ENCODE measurements around the gene OR2W1.

OR2W1 gene

DNA sequence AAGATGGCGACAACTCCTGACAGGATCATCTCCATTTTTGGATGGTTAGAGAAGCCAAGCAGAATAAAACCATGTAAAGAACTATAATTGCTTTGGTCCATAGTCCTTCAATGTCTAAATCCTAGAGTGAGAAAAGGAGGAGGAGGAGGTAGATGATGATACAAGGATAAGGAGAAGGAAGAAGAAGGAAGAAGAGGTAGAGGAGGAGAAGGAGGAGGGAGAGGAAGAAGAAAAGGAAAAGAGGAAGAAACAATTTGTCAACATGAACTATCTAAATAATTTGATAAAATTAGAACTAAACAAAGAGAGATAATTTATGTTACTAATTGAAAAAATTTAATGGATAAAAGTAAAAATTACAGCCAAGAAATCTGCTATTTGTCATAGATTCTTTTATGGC, at the start of gene OR2W1:
Gene OR2W1, minus strand, starts transcription at position 101 of the 400 bp plus-strand sequence. Its CDS starts 0 bp downstream, at position 101.
- TF ChIP-seq CTCF (IDR thresholded peaks at IDR 0.05; ENCODE audit: control extremely low read depth, extremely low read depth, low read depth, missing control alignments), result no peak
- CTCF ChIA-PET, result interaction anchor here (0.9 to 1.7 kb wide), 2 partner anchors 9 to 12 kb away, joined by 3 to 4 read pairs; no protein-coding TSS in a partner anchor
- no peak for DNase-seq (ENCODE audit: extremely low spot score)
- POLR2A ChIA-PET, result no interaction called here

- no peak for DNase-seq (ENCODE audit: extremely low spot score)
- CTCF ChIA-PET, result no interaction called here
- POLR2A ChIA-PET, result no interaction called here
- no peak for TF ChIP-seq CTCF (IDR thresholded peaks at IDR 0.05; ENCODE audit: control extremely low read depth, extremely low read depth, low read depth, missing control alignments)
Observed at GRCh38 chr6:29092957-29093356, 48.0 kb upstream of the OR2W1 start.

- TF ChIP-seq CTCF (IDR thresholded peaks at IDR 0.05; ENCODE audit: control extremely low read depth, extremely low read depth, low read depth, missing control alignments), result no peak
- DNase-seq (ENCODE audit: extremely low spot score), result no peak
- ChIA-PET CTCF (no interaction called here), POLR2A (no interaction called here)
Observed at GRCh38 chr6:29087213-29087612, 42.2 kb upstream of the OR2W1 start, which contains the start of gene OR2B3. TSS of gene OR2B3 (minus strand) at chr6:29087313. CDS start at chr6:29087248, 65 bp downstream.

GRCh38 chr6:29082457-29082856, 37.5 kb upstream of the OR2W1 start:
- TF ChIP-seq CTCF (IDR thresholded peaks at IDR 0.05; ENCODE audit: control extremely low read depth, extremely low read depth, low read depth, missing control alignments), result no peak
- CTCF ChIA-PET, result interaction anchor here (0.9 kb wide), 1 partner anchor 24 kb away, joined by 3 read pairs; no protein-coding TSS in a partner anchor
- POLR2A ChIA-PET, result no interaction called here
- DNase-seq (ENCODE audit: extremely low spot score), result no peak

DNA sequence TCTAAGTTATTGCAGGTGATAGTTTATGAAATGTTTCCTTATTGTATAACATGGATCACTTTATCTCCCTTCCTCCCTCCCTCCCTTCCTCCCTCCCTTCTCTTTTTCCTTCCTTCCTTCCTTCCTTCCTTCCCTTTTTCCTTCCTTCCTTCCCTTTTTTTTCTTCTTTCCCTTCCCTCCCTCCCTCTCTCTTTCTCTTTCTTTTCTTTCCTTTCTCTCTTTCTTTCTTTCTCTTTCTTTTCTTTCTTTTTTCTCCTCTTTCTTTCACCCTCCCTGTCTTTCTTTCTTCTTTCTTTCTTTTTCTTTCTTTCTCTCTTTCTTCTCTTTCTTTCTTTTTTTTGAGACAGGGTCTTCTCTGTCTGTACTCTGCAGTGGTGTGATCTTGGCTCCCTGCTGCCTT, 36.3 kb upstream of the OR2W1 start:
- TF ChIP-seq CTCF (IDR thresholded peaks at IDR 0.05; ENCODE audit: control extremely low read depth, extremely low read depth, low read depth, missing control alignments), result no peak
- DNase-seq (ENCODE audit: extremely low spot score), result no peak
- POLR2A ChIA-PET, result no interaction called here
- CTCF ChIA-PET, result no interaction called here

DNA sequence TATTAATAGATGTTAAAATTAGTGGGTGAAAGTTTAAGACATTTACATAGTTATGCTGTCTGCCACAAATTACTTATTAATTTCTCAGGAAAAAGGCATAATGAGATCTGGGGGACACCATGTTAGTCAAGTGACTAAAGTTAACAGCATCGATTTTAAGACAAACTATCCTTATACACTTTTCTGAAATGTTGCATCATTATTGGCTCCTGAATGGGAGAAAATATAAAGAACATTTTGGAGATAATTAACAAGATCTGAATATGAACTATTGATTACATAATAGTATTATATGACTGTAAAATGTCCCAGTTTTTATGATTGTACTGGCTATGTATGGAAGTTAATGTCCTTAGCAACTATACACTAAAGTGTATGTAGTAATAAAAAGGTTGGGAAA, 34.2 kb upstream of the OR2W1 start:
- DNase-seq (ENCODE audit: extremely low spot score), result no peak
- ChIA-PET POLR2A (no interaction called here), CTCF (no interaction called here)
- no peak for TF ChIP-seq CTCF (IDR thresholded peaks at IDR 0.05; ENCODE audit: control extremely low read depth, extremely low read depth, low read depth, missing control alignments)
